T47D (cell line): Measurements from ENCODE around the gene KLK2.
A peak's percentile ranks its signal among the peaks of the same experiment; 100 is the strongest.

Experiments
- DNase-seq, 2 experiments: peaks; one replicate each; pipeline versions ENCODE4 v3.0.0 to v3.0.0-alpha.2; 2011 to 2012; ENCODE audit warnings: low read depth in 1 of 2, low spot score in 1 of 2
- JUND ChIP-seq: IDR thresholded peaks from 2 replicates; pipeline ENCODE4 v1.6.1; 2012; ENCODE audit warnings: low read depth
- in situ Hi-C: cut with HindIII; loops from 2 replicates; pipeline ENCODE4 v1.10.0; 2016; ENCODE audit warnings: low sequenced_read_pairs, low pct_unique_long_range_greater_than_20kb

Gene KLK2

DNA sequence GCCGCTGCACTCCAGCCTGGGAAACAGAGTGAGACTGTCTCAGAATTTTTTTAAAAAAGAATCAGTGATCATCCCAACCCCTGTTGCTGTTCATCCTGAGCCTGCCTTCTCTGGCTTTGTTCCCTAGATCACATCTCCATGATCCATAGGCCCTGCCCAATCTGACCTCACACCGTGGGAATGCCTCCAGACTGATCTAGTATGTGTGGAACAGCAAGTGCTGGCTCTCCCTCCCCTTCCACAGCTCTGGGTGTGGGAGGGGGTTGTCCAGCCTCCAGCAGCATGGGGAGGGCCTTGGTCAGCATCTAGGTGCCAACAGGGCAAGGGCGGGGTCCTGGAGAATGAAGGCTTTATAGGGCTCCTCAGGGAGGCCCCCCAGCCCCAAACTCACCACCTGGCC, at the start of gene KLK2:
Gene KLK2 (plus strand): TSS at position 384 of the 400 bp plus-strand sequence. CDS start 35 bp downstream, outside the sequence.
- no peak for TF ChIP-seq JUND
- DNase-seq: no peak
- in situ Hi-C loops: no loop called here

DNA sequence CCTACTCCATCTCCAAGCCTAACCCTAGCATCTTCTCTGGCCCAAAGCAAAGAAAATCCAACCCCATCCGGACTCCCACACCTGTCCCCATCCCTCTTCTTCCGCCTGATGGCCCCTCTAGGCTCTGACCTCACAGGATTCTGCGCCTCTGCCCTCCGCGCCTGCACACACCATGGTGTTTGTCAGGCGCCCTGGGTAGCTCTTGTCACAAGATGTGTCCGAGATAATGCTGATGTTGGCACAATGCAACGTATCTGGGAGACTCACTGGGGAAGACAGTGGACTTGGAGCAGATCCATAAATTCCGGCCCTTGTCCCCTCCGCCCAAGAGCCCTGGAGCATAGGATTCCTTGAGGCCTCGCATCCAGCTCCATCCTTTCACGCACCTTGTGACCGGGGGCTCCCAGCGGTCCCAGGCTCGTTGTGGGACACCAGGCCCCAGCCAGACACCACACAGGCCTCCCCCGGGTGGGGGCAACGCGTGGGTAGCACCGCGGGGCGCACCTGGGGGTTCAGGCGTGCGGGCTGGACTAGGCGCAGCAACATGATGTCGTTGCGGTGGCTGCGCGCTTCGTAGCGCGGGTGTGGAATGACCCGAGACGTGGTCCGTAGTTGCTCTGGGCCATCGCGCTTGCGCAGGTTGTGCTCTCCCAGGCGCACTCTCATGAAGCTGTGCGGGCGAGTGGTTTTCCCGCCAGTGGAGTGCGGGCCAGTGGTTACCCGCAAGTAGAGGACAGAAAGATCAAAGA, 46.6 kb upstream of the KLK2 start:
- DNase-seq: no peak
- in situ Hi-C loops: no loop called here
- no peak for TF ChIP-seq JUND

DNA sequence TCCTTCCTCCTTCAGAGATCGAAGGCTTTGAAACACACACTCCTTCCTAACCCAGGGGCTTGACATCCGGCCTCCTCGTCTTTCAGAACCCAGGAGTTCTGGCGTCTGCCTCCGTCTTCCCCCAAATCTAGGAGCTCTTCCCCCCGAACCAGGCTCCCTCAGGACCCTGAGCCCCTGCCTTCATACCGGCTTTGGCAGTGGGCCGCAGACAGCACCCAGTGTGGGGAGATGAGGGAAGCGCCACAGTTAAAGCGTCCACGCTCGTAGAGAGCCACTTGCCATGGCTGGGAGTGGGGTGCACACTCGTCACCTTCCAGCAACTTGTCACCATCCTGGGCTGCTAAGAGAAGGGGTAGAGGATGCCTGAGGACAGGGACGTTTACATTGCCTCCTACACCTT, 45.8 kb upstream of the KLK2 start:
- no peak for DNase-seq
- no peak for TF ChIP-seq JUND
- in situ Hi-C loops: no loop called here

DNA sequence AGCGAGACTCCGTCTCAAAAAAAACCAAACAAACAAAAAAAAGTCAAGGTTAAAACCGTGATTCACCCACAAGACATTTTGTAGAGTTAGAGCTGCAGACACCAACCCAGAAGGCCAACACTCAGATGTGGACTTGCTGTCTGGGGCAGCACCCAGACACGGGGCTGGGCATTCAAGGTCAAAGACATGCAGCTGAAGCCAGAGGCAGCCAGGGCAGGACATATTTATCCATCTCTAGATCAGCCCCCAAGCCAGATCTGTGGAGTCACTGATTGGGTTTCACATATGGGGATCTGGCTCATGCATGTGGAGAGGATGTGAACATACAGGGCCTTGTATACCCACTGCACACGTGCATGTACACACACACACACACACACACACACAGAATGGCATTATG, 43.4 kb upstream of the KLK2 start:
- no peak for DNase-seq
- TF ChIP-seq JUND: no peak
- in situ Hi-C loops: no loop called here

DNA sequence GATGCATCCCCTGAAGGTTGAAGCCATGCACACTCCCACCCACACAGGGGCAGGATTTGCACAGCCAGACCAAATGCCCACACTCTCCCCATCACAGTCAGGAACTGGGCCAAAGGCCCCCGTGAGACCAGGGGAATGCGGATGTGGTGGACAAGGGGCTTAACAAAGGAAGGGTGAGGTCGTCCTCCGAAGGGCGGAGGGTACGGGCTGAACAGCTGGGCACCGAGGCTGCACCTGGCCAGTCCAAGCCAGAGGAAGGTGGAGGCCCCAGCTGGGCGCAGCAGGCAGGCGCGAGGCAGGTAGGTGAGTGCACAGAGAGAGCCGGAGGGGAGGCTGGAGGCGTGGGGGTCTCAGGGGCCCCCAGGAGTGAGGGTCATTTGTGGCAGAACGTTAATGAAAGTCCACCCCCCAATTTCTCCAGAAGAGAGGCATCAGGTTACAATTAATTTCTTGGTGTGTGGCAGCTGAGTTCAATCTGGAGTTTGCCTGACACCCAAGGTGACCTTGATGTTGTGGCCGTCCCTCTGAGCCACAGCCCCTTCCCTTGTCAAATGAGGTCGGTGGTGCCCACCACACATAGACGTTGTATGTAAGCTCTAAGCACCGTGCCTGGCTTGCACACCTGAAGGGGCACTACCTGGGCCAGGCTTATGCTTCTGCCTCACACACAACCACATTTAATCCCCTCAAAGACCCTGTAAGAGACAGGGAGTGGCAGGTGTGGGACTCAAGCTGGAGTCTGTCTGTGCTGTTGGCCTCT, 42.8 kb upstream of the KLK2 start:
- TF ChIP-seq JUND: no peak
- no peak for DNase-seq
- in situ Hi-C loops: no loop called here

GRCh38 chr19:50831026-50831396, 42.2 kb upstream of the KLK2 start:
- no peak for TF ChIP-seq JUND
- in situ Hi-C loops: no loop called here
- DNase-seq: no peak

- no peak for DNase-seq
- in situ Hi-C loops: no loop called here
- no peak for TF ChIP-seq JUND
Observed at GRCh38 chr19:50832666-50833065, 40.6 kb upstream of the KLK2 start.

- in situ Hi-C loops: no loop called here
- no peak for TF ChIP-seq JUND
- DNase-seq: no peak
Observed at GRCh38 chr19:50833117-50833801, 40.0 kb upstream of the KLK2 start, which contains the start of gene KLK15. Gene KLK15 (minus strand): TSS chr19:50833574. CDS start chr19:50831492, 2,082 bp downstream.

- no peak for DNase-seq
- in situ Hi-C loops: no loop called here
- no peak for TF ChIP-seq JUND
Observed at GRCh38 chr19:50833802-50834167, 39.5 kb upstream of the KLK2 start.

DNA sequence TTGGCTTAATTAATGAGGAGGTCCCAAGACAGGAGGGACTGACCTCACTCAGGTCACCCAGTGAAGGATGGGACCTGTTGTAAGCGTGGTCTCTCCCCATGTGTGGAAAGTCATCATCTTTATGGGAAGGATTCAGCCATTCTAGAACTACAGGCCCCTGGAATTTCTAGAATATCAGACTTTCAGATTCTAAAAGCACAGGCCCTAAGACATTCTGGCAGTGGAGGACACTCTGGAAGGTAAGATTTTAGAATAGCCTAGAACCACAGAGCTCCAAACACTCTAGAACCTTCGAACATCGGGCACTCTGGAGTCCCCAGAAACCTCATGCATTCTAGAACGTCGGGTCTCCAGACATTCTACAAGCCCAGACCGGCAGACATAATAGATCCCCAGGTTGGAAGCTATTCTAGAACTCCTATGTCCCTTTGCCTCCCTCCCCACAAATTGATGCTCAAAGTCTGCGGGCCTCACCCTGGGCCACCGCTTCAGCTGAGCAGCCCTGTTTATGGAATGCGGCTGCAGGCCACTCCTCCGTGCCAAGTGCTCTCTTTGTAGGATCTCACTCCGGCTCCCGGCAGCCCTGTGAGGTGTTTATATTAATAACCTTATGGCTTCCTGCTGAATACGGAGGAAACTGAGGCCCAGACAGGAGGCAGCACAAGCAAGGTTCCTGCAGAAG, 38.0 kb upstream of the KLK2 start:
- no peak for TF ChIP-seq JUND
- in situ Hi-C loops: no loop called here
- DNase-seq: peak in 1 of 2 experiments; percentile 29

DNA sequence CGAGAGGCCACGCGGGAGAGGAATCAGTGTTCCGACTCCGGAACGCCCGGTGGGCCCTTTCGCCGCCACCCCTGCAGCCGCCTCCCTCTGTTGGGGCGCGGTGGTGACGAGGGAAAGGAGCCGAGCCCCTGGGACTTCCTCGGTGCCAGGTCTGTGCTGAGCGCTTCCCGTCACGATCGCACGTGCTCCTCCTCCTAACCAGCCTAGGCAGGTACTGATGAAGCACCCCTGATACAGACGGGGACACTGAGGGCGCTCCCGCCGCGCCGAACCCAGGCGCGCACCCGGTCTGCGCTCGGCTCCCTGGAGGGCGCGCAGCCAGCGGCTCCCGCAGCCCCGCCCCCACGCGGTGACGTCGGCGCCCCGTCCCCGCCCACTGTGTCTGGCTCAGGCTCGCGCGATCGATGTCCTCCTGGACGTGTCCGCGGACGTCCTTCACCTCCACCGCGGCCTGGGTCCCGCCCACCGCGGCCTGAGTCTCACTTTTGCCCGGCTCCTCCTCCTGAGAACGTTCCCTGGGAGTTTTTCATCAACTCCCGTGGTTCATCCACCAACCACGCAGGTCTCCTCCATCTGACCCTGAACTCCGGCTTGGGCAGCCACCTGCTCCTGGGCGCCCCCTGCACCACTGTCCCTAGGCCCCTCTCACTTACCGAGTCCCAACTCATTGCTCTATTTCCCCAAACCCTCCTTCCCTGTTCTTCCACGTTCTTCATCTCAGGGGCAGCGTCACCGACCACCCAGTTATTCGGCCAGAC, 37.3 kb upstream of the KLK2 start:
- TF ChIP-seq JUND: no peak
- peak; percentile 79 to 84 for DNase-seq
- in situ Hi-C loops: no loop called here
